Immature natural killer cell (primary cell): ENCODE data around the gene DDX47. TPM values are rescaled to one million over a fixed set of nuclear protein-coding genes. Genes with fewer than 3 reads are reported as not detected.
"Not testable (repeated sequence)": the region's sequence is repeated elsewhere in the genome, so short reads cannot be mapped to it uniquely, and the experiment has no call there.

Experiments used
- DNase-seq, 3 donors: peaks; one replicate each; pipeline ENCODE4 v3.0.0; 2022; ENCODE audit warnings: mixed read lengths in 1 of 3
- H3K27ac Mint-ChIP-seq, 6 donors: one replicate each; pipeline ENCODE4 v1.8.0; 2020; ENCODE audit warnings: mixed read lengths in 6 of 6, mild to moderate bottlenecking in 5 of 6, inconsistent platforms in 4 of 6, moderate library complexity in 3 of 6
- H3K27me3 Mint-ChIP-seq, 3 donors: one replicate each; pipeline ENCODE4 v1.8.0; 2020 to 2021; ENCODE audit warnings: low read depth in 3 of 3, mild to moderate bottlenecking in 3 of 3, mixed read lengths in 3 of 3, moderate library complexity in 3 of 3, inconsistent platforms in 1 of 3
- H3K36me3 Mint-ChIP-seq, 3 donors: one replicate each; pipeline ENCODE4 v1.8.0; 2020; ENCODE audit warnings: mixed read lengths in 3 of 3, inconsistent platforms in 2 of 3, mild to moderate bottlenecking in 2 of 3
- H3K4me1 Mint-ChIP-seq, 2 donors: one replicate each; pipeline ENCODE4 v1.8.0; 2020; ENCODE audit warnings: inconsistent platforms in 2 of 2, mild to moderate bottlenecking in 2 of 2, mixed read lengths in 2 of 2, moderate library complexity in 1 of 2
- H3K4me3 Mint-ChIP-seq, 5 donors: one replicate each; pipeline ENCODE4 v1.8.0; 2020; ENCODE audit warnings: mild to moderate bottlenecking in 5 of 5, mixed read lengths in 5 of 5, inconsistent platforms in 3 of 5, moderate library complexity in 3 of 5
- H3K9me3 Mint-ChIP-seq, 6 donors: one replicate each; pipeline ENCODE4 v1.8.0; 2020; ENCODE audit warnings: mild to moderate bottlenecking in 6 of 6, mixed read lengths in 6 of 6, inconsistent platforms in 4 of 6, moderate library complexity in 3 of 6
- polyA plus RNA-seq, 3 donors: library from polyadenylated mRNA; unstranded; fragments of 300-500 nt; fragmentation: Illumina TruSeq; gene quantifications; one replicate each; pipeline ENCODE4 v1.2.3, GENCODE V29; 2021

The DDX47 gene
- polyA plus RNA-seq, 3 donors from 2014 or later: 39.3 to 62.7 (median 51.1) TPM

DNA sequence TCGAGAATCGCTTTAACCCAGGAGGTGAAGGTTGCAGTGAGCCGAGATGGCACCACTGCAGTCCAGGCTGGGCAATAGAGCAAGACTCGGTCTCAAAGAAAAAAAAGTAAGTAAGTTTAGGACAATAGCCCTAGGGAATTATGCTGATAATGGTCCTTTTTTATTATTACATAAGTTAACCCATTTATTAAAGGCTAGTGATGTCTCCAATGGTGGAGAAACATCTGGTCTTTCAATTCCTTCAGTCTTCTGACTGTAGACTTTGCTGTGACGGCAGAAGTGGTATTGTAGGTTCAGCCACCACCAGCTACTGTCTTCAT, 27.4 kb downstream of the DDX47 start:
- peaks cover 0 to 3% (median 0%) of the 10 kb centered on the region in 3 donors for H3K27me3 Mint-ChIP-seq
- H3K36me3 Mint-ChIP-seq: peaks cover 0 to 7% (median 0%) of the 10 kb centered on the region in 3 donors
- peaks cover 0 to 6% of the 10 kb centered on the region in 2 donors for H3K4me1 Mint-ChIP-seq
- no peak overlapping the region for H3K27ac Mint-ChIP-seq
- no peaks in the 10 kb centered on the region for H3K9me3 Mint-ChIP-seq
- H3K4me3 Mint-ChIP-seq: no peak overlapping the region
- DNase-seq: no peak

DNA sequence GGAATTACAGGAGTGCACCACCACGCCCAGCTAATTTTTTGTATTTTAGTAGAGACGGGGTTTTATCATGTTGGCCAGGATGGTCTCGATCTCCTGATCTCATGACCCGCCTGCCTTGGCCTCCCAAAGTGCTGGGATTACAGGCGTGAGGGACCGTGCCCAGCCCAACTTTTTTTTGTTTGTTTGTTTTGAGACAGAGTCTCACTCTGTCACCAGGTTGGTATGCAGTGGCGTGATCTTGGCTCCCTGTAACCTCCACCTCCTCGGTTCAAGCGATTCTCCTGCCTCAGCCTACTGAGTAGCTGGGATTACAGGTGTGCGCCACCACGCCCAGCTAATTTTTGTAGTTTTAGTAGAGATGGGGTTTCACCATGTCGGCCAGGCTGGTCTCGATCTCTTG, 28.3 kb downstream of the DDX47 start:
- not testable (repeated sequence) for H3K4me1 Mint-ChIP-seq, H3K27ac Mint-ChIP-seq, H3K27me3 Mint-ChIP-seq, H3K4me3 Mint-ChIP-seq, H3K9me3 Mint-ChIP-seq, DNase-seq, H3K36me3 Mint-ChIP-seq

DNA sequence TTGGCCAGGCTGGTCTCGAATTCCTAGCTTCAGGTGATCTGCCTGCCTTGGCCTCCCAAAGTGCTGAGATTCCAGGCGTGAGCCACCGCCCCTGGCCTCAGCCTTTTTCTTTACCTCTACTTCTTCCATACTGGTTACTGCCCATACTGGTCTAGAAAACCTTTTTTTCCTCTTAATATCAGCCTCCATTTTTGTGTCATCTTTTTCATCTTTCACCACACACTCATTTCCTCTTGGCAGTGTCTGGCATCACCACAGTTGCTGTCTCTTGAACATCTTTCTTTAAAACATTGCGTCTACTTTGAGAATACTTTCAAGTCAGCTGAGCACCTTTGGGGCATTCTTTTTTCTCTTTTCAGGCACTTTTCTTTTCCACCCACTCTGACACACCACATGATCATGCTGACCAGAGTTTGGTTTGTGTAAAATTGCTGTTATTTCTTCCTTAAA, 32.7 kb downstream of the DDX47 start:
- Mint-ChIP-seq H3K36me3 (peaks cover 0 to 7% (median 2%) of the 10 kb centered on the region in 3 donors), H3K27ac (no peak overlapping the region), H3K9me3 (no peaks in the 10 kb centered on the region), H3K27me3 (peaks cover 0 to 2% (median 1%) of the 10 kb centered on the region in 3 donors), H3K4me3 (no peak overlapping the region), H3K4me1 (no peaks in the 10 kb centered on the region)
- DNase-seq: no peak

DNA sequence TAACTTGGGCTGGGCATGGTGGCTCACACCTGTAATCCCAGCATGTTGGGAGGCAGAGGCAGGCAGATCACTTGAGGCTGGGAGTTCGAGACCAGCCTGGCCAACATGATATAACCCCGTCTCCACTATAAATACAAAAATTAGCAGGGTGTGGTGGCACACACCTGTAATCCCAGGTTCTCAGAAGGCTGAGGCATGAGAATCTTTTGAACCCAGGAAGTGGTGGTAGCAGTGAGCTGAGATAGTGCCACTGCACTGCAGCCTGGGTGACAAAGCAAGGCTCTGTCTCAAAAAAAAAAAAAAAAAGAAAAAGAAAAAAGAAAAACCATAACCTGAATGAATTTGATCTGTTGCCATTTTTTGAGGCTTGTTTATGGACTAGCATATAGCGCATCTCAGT, 33.6 kb downstream of the DDX47 start:
- not testable (repeated sequence) for H3K4me3 Mint-ChIP-seq, H3K27me3 Mint-ChIP-seq, DNase-seq, H3K9me3 Mint-ChIP-seq, H3K4me1 Mint-ChIP-seq, H3K27ac Mint-ChIP-seq, H3K36me3 Mint-ChIP-seq

DNA sequence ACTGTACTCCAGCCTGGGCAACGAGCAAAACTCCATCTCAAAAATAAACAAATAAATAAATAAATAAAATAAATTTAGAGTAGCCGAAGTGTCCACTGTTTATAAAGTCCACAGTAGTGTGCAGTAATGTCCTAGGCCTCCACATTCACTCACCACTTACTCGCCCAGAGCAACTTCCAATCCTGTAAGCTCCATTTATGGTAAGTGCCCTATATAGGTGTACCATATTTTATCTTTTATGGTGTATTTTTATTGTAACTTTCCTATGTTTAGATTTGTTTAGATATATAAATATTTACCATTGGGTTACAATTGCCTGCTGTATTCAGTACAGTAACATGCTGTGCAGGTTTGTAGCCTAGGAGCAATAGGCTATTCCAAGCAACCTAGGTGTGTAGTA, 40.3 kb downstream of the DDX47 start:
- DNase-seq: no peak
- Mint-ChIP-seq H3K27me3 (peaks cover 0 to 2% (median 1%) of the 10 kb centered on the region in 3 donors), H3K9me3 (no peaks in the 10 kb centered on the region), H3K27ac (no peak overlapping the region), H3K36me3 (peaks cover 0 to 2% (median 0%) of the 10 kb centered on the region in 3 donors), H3K4me3 (no peak overlapping the region), H3K4me1 (no peaks in the 10 kb centered on the region)

DNA sequence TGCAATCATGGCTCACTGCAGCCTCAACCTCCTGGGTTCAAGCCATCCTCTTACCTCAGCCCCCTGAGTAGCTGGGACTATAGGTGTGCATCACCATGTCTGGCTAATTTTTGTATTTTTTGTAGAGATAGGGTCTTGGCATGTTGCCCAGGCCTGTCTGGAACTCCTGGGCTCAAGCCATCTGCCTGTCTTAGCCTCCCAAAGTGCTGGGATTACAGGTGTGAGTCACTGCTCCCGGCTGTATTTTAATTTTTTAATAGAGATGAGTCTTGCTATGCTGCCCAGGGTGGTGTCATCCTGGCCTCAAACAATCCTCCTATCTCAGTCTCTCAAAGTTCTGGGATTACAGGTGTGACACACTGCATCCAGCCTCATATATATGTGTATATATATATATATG, 46.5 kb downstream of the DDX47 start:
- Mint-ChIP-seq H3K27ac (no peak overlapping the region), H3K4me1 (no peaks in the 10 kb centered on the region), H3K27me3 (peaks cover 1 to 5% (median 2%) of the 10 kb centered on the region in 3 donors), H3K4me3 (no peak overlapping the region), H3K9me3 (no peaks in the 10 kb centered on the region), H3K36me3 (peaks cover 0 to 11% (median 3%) of the 10 kb centered on the region in 3 donors)
- DNase-seq: no peak

DNA sequence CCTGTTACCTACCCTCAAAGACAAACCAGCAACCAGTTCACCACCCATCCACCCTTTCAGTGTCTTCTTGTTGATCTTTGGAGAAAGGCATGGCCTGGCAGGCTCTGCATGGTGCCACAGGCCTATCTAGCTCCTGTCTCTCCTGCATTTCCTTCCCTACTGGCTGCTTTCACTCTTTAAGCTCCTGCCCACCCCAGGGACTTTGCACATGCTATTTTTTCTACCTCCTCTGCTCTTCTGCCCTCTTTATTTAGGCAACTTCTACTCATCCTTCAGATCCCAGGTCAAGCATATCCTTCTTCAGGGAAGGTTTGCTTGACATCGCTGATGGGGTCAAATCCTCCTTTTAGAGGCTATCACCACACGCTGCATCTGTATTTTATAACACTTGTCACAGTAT, 51.1 kb downstream of the DDX47 start:
- DNase-seq: no peak
- no peak overlapping the region for H3K27ac Mint-ChIP-seq
- H3K9me3 Mint-ChIP-seq: no peaks in the 10 kb centered on the region
- H3K4me1 Mint-ChIP-seq: no peaks in the 10 kb centered on the region
- H3K36me3 Mint-ChIP-seq: peaks cover 0 to 11% (median 3%) of the 10 kb centered on the region in 3 donors
- no peak overlapping the region for H3K4me3 Mint-ChIP-seq
- H3K27me3 Mint-ChIP-seq: peaks cover 2 to 8% (median 2%) of the 10 kb centered on the region in 3 donors

DNA sequence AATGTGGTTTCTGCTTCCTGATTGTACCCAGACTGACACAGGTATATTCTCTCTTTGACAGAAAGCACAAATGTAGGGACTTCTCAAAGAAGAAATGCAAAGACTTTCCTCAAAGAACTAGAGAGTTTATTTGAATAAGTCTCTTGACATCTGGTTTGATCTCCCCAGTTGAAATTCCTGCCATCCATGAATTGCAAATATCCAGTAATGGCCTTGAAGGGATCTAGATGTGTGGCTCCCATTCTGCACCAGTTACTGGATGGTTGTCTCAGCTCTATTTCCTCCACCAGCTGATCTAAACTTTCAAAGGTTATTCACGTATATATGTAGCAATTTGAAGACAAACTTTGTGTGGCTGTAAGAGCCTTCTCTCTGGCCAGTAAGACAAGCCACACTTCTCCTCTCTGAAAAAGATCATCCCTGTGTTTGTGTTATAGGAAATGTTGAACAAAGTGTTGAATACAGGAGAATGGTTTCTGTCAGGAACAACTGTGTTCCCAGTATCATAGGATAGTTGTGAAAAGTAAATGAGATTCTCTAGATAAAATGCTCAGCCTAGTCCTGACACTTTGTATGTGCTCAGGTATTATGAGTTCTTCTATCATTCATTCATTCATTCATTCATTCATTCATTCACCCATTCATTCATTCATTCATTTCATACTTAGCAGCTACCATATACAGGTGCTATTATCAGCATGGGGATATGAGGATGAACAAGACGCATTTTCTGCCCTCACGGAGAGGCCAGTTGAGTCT, 55.5 kb downstream of the DDX47 start:
- Mint-ChIP-seq H3K4me1 (no peaks in the 10 kb centered on the region), H3K36me3 (peaks cover 0 to 4% (median 0%) of the 10 kb centered on the region in 3 donors), H3K27me3 (peaks cover 1 to 5% (median 2%) of the 10 kb centered on the region in 3 donors), H3K9me3 (no peaks in the 10 kb centered on the region), H3K4me3 (no peak overlapping the region), H3K27ac (no peak overlapping the region)
- DNase-seq: no peak

DNA sequence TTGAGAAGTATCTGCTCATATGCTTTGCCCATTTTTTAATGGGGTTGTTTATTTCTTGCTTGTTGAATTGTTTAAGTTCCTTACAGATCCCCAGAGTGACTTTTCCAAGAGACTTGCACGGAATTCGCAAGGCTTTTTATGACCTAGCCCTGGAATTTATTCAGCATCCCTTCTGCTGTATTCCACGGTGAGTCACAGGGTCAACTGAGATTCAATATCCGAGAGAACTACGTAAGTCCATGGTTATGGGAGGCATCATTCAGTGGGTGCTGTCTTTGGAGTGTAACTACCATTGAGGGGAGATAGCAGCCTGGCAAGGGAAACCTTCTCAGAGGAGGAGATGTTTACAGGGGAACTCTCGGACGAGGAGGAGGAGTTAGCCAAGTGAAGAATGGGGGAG, 57.3 kb downstream of the DDX47 start:
- DNase-seq: no peak
- Mint-ChIP-seq H3K27ac (no peak overlapping the region), H3K36me3 (no peaks in the 10 kb centered on the region), H3K27me3 (peaks cover 0 to 2% (median 0%) of the 10 kb centered on the region in 3 donors), H3K4me1 (no peaks in the 10 kb centered on the region), H3K9me3 (no peaks in the 10 kb centered on the region), H3K4me3 (no peak overlapping the region)

DNA sequence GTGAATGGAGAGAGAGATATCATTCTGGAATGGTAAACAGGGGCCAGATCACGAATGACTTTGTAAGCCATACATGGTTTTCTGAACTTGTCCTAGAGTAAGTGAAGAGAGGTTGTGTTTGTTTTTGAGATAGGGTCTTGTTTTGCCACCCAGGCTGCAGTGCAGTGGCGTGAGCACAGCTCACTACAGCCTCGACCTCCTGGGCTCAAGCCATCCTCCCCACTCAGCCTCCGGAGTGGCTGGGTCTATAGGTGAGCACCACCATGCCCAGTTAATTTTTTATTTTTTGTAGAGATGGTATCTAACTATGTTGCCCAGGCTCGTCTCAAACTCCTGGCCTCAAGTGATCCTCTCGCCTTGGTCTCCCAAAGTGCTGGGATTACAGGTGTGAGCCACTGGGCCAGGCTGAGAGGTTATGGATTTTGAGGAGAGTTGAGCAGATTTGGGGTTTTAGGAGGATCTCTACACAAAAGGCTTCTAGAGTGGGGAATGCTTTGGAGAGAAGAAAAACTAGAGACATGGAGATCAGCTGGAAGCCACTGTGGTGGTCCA, 58.5 kb downstream of the DDX47 start:
- DNase-seq: no peak
- H3K27ac Mint-ChIP-seq: no peak overlapping the region
- no peaks in the 10 kb centered on the region for H3K36me3 Mint-ChIP-seq
- H3K27me3 Mint-ChIP-seq: peaks cover 0 to 2% (median 0%) of the 10 kb centered on the region in 3 donors
- H3K4me1 Mint-ChIP-seq: no peaks in the 10 kb centered on the region
- no peak overlapping the region for H3K4me3 Mint-ChIP-seq
- no peaks in the 10 kb centered on the region for H3K9me3 Mint-ChIP-seq

DNA sequence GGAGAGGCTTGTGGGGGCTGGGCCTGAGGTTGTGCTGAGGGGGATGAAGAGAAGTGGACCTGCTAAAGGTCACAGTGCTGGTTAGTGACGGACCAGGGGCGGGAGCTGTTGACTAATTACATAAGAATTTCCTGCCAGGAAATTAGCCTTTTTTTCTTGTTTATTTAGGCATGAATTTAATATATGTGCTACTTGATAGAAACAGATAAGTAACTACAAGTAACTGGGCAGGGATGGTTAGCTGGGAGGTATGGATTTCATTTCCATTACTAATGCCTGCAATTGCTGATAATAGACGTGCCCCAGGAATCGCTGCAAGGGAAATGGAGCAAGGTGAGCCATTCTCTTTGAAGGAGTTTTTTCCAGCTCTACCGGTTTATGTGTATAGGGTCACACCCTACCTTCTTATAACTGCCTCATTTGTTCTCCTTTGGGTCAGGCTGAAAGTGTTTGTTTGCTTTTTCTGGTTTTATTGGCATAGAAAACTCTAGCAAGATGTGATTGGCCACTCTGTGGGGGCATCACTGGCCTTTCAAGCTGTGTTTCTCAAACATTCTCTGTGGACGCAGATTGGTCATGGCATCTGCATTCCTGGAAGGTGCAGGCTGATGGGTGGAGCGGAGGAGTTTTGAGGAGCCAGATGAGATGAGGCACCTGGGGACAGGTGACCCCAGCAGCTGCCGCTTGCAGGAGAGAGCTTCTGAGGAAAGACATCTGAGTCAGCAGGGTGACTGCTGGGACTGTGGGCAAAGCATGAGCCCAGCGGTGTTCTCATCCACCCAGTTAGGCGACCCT, 59.2 kb downstream of the DDX47 start:
- no peak overlapping the region for H3K27ac Mint-ChIP-seq
- peaks cover 0 to 2% (median 0%) of the 10 kb centered on the region in 3 donors for H3K27me3 Mint-ChIP-seq
- H3K36me3 Mint-ChIP-seq: no peaks in the 10 kb centered on the region
- no peak overlapping the region for H3K4me3 Mint-ChIP-seq
- DNase-seq: no peak
- H3K9me3 Mint-ChIP-seq: no peaks in the 10 kb centered on the region
- H3K4me1 Mint-ChIP-seq: no peaks in the 10 kb centered on the region

DNA sequence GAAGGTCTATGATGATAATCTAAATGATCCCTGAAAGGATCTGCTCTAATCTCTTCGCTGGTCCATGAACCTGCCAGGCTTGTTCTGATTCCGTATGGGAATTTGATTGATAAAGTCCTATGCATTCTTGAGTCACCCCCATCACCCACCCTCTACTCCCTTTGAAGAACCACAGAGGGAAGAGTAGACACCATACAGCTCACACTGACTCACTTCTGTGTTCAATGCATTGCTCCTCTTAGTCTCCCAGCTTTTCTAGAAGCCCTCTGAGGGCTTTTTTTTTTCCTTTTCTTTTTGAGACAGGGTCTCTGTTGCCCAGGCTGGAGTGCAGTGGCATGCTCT, 59.8 kb downstream of the DDX47 start:
- Mint-ChIP-seq H3K4me3 (no peak overlapping the region), H3K4me1 (no peaks in the 10 kb centered on the region), H3K27me3 (no peaks in the 10 kb centered on the region), H3K27ac (no peak overlapping the region), H3K9me3 (no peaks in the 10 kb centered on the region), H3K36me3 (no peaks in the 10 kb centered on the region)
- DNase-seq: no peak

DNA sequence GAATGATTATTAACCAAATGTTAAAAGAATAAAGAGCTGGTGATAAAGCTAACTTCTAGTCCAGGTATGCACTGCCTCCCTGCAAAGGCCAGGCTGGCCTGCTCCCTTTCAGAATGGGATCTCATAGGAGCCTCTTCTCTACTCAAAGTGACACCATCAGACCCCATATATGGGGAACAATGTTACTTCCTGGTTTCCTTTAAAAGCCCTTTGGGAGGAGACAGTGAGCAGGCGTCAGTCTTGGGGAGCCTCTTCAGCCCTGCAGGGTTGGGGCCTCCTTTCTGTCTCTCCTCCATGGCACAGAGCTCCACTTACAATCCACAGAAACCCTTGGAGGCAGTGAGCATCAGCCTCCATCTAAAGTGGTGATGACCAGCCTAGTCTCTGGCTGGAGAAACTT, 60.9 kb downstream of the DDX47 start:
- no peaks in the 10 kb centered on the region for H3K4me1 Mint-ChIP-seq
- no peaks in the 10 kb centered on the region for H3K27me3 Mint-ChIP-seq
- H3K4me3 Mint-ChIP-seq: no peak overlapping the region
- H3K36me3 Mint-ChIP-seq: no peaks in the 10 kb centered on the region
- H3K9me3 Mint-ChIP-seq: no peaks in the 10 kb centered on the region
- H3K27ac Mint-ChIP-seq: no peak overlapping the region
- no peak for DNase-seq

DNA sequence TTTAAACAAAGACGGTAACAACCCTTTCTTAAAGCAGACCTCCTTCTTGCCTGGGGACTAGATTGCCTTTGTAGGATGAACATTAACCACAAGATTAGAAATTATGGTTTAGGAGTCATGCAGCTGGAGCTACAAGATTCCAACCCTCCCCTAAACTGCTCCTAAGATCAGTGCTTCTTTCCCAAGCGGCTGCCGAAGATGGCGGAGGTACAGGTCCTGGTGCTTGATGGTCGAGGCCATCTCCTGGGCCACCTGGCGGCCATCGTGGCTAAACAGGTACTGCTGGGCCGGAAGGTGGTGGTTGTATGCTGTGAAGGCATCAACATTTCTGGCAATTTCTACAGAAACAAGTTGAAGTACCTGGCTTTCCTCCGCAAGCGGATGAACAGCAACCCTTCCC, 62.2 kb downstream of the DDX47 start:
- H3K36me3 Mint-ChIP-seq, H3K4me1 Mint-ChIP-seq, H3K4me3 Mint-ChIP-seq, DNase-seq, H3K9me3 Mint-ChIP-seq, H3K27me3 Mint-ChIP-seq, H3K27ac Mint-ChIP-seq: not testable (repeated sequence)
